SK-N-SH (cell line): ENCODE results near the gene TMEM88. TPM values are rescaled to one million over a fixed set of nuclear protein-coding genes. Genes with fewer than 3 reads are reported as not detected.

Experiments
- CTCF ChIA-PET: fragments of 300-600, 350-600 bp; formaldehyde crosslinking; extraction: SDS; loops from one replicate; lab custom pipeline; 2021; lab: Yijun Ruan, JAX
- POLR2A ChIA-PET: fragments of 350-600 bp; sonication (Branson Sonifier 250); formaldehyde crosslinking; extraction: SDS; loops from one replicate; lab custom pipeline; 2020; ENCODE audit warnings: antibody characterized with exemption, inconsistent platforms; lab: Yijun Ruan, JAX
- DNase-seq: peaks from one replicate; pipeline ENCODE4 v3.0.0; 2012
- H2AFZ ChIP-seq: fragments of 200-600 bp; sonication (generic); 2 replicates; pipeline ENCODE4 v1.8.1; 2016; ENCODE audit warnings: antibody characterized with exemption, mild to moderate bottlenecking, low read depth
- H3F3A ChIP-seq: fragments of 200-600 bp; sonication (generic); replicated peaks from 2 replicates; pipeline ENCODE3; 2016; ENCODE audit warnings: antibody characterized with exemption, mild to moderate bottlenecking; ENCODE audit not compliant: insufficient read depth
- H3K27ac ChIP-seq, 2 experiments: fragments of 200-500 bp in 1 of 2; fragments of 200-600 bp in 1 of 2; sonication (Bioruptor generic) in 1 of 2; sonication (generic), shearing (Covaris generic) in 1 of 2; 2 replicates each; pipeline versions ENCODE4 v1.5.1 to v1.6.1; 2014 to 2016; ENCODE audit warnings: low read depth in 2 of 2, inconsistent platforms in 1 of 2, low read length in 1 of 2, mild to moderate bottlenecking in 1 of 2, mixed read lengths in 1 of 2
- H3K27me3 ChIP-seq: fragments of 200-600 bp; sonication (generic), shearing (Covaris generic); 2 replicates; pipeline ENCODE4 v1.6.1; 2016; ENCODE audit warnings: mixed run types; ENCODE audit not compliant: insufficient read depth
- H3K36me3 ChIP-seq, 2 experiments: fragments of 200-500 bp in 1 of 2; fragments of 200-600 bp in 1 of 2; sonication (Bioruptor generic) in 1 of 2; sonication (generic) in 1 of 2; replicated peaks in 1 of 2; 2 replicates each; pipeline versions ENCODE3 to v1.5.1; 2014 to 2016; ENCODE audit warnings: low read length in 1 of 2, mild to moderate bottlenecking in 1 of 2; ENCODE audit not compliant: insufficient read depth in 2 of 2, control insufficient read depth in 1 of 2
- H3K4me1 ChIP-seq, 2 experiments: fragments of 200-500 bp in 1 of 2; fragments of 200-600 bp in 1 of 2; sonication (Bioruptor generic) in 1 of 2; sonication (generic), shearing (Covaris generic) in 1 of 2; 2 replicates each; pipeline versions ENCODE4 v1.5.1 to v1.6.1; 2014 to 2016; ENCODE audit warnings: low read depth in 1 of 2, low read length in 1 of 2, mixed run types in 1 of 2; ENCODE audit not compliant: insufficient read depth in 2 of 2, control insufficient read depth in 1 of 2
- H3K4me2 ChIP-seq: fragments of 200-600 bp; sonication (generic), shearing (Covaris generic); 2 replicates; pipeline ENCODE4 v1.6.1; 2017; ENCODE audit warnings: mixed run types
- H3K4me3 ChIP-seq, 2 experiments: fragments of 200-500 bp in 1 of 2; fragments of 200-600 bp in 1 of 2; sonication (Bioruptor generic) in 1 of 2; sonication (generic), shearing (Covaris generic) in 1 of 2; 2 replicates each; pipeline versions ENCODE4 v1.5.1 to v1.8.1; 2014 to 2016; ENCODE audit warnings: low read depth in 2 of 2, inconsistent platforms in 1 of 2, low read length in 1 of 2, mild to moderate bottlenecking in 1 of 2, mixed read lengths in 1 of 2, moderate library complexity in 1 of 2
- H3K79me2 ChIP-seq: fragments of 200-600 bp; sonication (generic); 2 replicates; pipeline ENCODE4 v1.8.1; 2017; ENCODE audit warnings: mild to moderate bottlenecking; ENCODE audit not compliant: insufficient read depth
- H3K9ac ChIP-seq: fragments of 200-600 bp; sonication (generic); 2 replicates; pipeline ENCODE4 v1.6.1; 2017; ENCODE audit warnings: mixed run types
- H3K9me2 ChIP-seq: fragments of 200-600 bp; sonication (generic); 2 replicates; pipeline ENCODE4 v1.6.1; 2017; ENCODE audit warnings: mixed run types
- H3K9me3 ChIP-seq: fragments of 200-600 bp; sonication (generic); 2 replicates; pipeline ENCODE4 v1.6.1; 2017; ENCODE audit warnings: mixed run types, mild to moderate bottlenecking, moderate library complexity
- H4K20me1 ChIP-seq: fragments of 200-600 bp; sonication (generic); 2 replicates; pipeline ENCODE4 v1.6.1; 2017; ENCODE audit warnings: mild to moderate bottlenecking, mixed run types; ENCODE audit not compliant: insufficient read depth
- CHD2 ChIP-seq: fragments of 150-350 bp; IDR thresholded peaks from 2 replicates; pipeline ENCODE4 v1.6.1; 2018; ENCODE audit warnings: low read length; ENCODE audit not compliant: partially characterized antibody
- EP300 ChIP-seq, 2 experiments: IDR thresholded peaks; 2 replicates each; pipeline versions ENCODE4 v1.4.0 to v1.6.1; 2012; ENCODE audit warnings: borderline replicate concordance in 1 of 2, low read depth in 1 of 2, low read length in 1 of 2
- EZH2phosphoT487 ChIP-seq: fragments of 200-600 bp; sonication (generic); IDR thresholded peaks from 2 replicates; pipeline ENCODE4 v1.6.1; 2017; ENCODE audit warnings: low read depth, mixed run types, mild to moderate bottlenecking, antibody characterized with exemption, moderate library complexity, borderline replicate concordance
- FOXM1 ChIP-seq: IDR thresholded peaks from 2 replicates; pipeline ENCODE4 v1.4.0; 2012; ENCODE audit warnings: low read depth, mild to moderate bottlenecking
- GABPA ChIP-seq: IDR thresholded peaks from 2 replicates; pipeline ENCODE4 v1.4.0; 2012; ENCODE audit warnings: low read depth, mild to moderate bottlenecking
- GATA2 ChIP-seq: sonication (generic); formaldehyde crosslinking; IDR thresholded peaks from 2 replicates; pipeline ENCODE4 v1.5.0; 2020; ENCODE audit warnings: mild to moderate bottlenecking, missing genetic modification reagents
- MXI1 ChIP-seq: IDR thresholded peaks from 2 replicates; pipeline ENCODE4 v1.6.1; 2012; ENCODE audit warnings: mild to moderate bottlenecking, low read depth, low read length, improper control_type of control experiment
- POLR2AphosphoS5 ChIP-seq: IDR thresholded peaks from 2 replicates; pipeline ENCODE4 v1.6.1; 2012; ENCODE audit warnings: low read depth, low read length
- RCOR1 ChIP-seq: fragments of 150-350 bp; IDR thresholded peaks from 2 replicates; pipeline ENCODE4 v1.6.1; 2017; ENCODE audit warnings: antibody characterized with exemption, low read length
- RFX5 ChIP-seq: IDR thresholded peaks from 2 replicates; pipeline ENCODE4 v1.6.1; 2012; ENCODE audit warnings: mild to moderate bottlenecking, improper control_type of control experiment, low read length
- RXRA ChIP-seq: IDR thresholded peaks from 2 replicates; pipeline ENCODE4 v1.4.0; 2012; ENCODE audit warnings: low read depth, mild to moderate bottlenecking, borderline replicate concordance
- TAF1 ChIP-seq: IDR thresholded peaks from 2 replicates; pipeline ENCODE4 v1.6.1; 2012; ENCODE audit warnings: low read depth, mild to moderate bottlenecking, low read length, moderate library complexity, borderline replicate concordance
- TCF12 ChIP-seq: IDR thresholded peaks from 2 replicates; pipeline ENCODE4 v1.4.0; 2012
- TEAD4 ChIP-seq: IDR thresholded peaks from 2 replicates; pipeline ENCODE4 v1.4.0; 2012; ENCODE audit warnings: mild to moderate bottlenecking, borderline replicate concordance; ENCODE audit not compliant: insufficient read depth
- USF2 ChIP-seq: fragments of 150-350 bp; IDR thresholded peaks from 2 replicates; pipeline ENCODE4 v1.6.1; 2017; ENCODE audit warnings: antibody characterized with exemption, low read length, low read depth, borderline replicate concordance
- YY1 ChIP-seq: IDR thresholded peaks from 2 replicates; pipeline ENCODE4 v1.4.0; 2012; ENCODE audit warnings: low read depth, mild to moderate bottlenecking
- WGBS: methylation state at CpG from one replicate; pipeline ENCODE4 v1.1.6; 2017; ENCODE audit warnings: low lambda C conversion rate; 5-methylcytosine and 5-hydroxymethylcytosine counted together
- polyA plus RNA-seq, 3 experiments: library from polyadenylated mRNA; depleted of rRNA; stranded (reverse); fragments of >200 nt; gene quantifications; 2 replicates each; pipeline ENCODE4 v1.2.3, GENCODE V29; 2012
- TF ChIP-seq, protein P1 (sequence below): IDR thresholded peaks from 2 replicates; pipeline ENCODE4; 2012
- TF ChIP-seq, protein P2 (sequence below): IDR thresholded peaks from 2 replicates; pipeline ENCODE4 v1.4.0; 2012; ENCODE audit warnings: low read depth, borderline replicate concordance

Gene TMEM88, protein sequence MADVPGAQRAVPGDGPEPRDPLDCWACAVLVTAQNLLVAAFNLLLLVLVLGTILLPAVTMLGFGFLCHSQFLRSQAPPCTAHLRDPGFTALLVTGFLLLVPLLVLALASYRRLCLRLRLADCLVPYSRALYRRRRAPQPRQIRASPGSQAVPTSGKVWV
- 0.83 and 1.2 TPM in 2 replicates for polyA plus RNA-seq (2012; rRNA removed)
- polyA plus RNA-seq (2012; cell fraction: cytosol; rRNA removed) = 0.18 and 0.53 TPM in 2 replicates
- 10.9 and 14.0 TPM in 2 replicates for polyA plus RNA-seq (2012; cell fraction: nucleus; rRNA removed)

DNA sequence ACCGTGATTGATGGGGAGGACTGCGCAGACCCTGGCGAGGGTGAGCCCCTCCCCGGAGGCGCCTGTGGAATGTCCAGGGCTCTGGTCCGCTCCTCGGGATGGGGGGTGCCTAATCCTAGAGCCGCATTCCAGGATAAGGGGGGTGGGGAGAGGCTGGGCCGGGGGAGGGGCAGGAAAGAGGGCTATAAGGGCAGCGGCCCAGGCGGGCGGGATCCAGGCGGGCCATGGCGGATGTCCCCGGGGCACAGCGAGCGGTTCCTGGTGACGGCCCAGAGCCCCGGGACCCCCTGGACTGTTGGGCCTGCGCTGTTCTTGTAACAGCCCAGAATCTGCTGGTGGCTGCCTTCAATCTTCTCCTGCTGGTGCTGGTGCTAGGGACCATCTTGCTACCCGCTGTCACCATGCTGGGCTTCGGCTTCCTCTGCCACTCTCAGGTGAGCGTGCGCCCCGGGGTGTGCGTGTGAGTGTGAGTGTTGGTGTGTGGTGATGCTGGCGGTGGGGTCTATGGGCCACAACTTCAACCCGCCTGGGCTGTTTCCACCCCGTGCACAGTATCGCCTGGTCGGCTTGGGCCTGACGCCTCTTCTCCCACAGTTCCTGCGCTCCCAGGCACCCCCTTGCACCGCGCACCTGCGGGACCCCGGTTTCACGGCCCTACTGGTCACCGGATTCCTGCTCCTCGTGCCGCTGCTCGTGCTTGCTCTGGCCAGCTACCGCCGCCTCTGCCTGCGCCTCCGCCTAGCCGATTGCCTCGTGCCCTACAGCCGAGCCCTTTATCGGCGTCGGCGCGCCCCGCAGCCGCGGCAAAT, at the start of gene TMEM88:
Gene TMEM88 (plus strand): TSS at position 216 of the 809 bp plus-strand sequence. CDS start 9 bp downstream, at position 225.
- Histone ChIP-seq H3K4me1 (peaks cover 23 to 46% of the 10 kb centered on the region in 2 experiments; a peak in 3 of 4 replicates), H4K20me1 (peaks cover 22% of the 10 kb centered on the region), H2AFZ (no peak within 1 kb of the TSS), H3K36me3 (peaks cover 29 to 50% of the 10 kb centered on the region in 2 experiments), H3F3A (peaks cover 31% of the 10 kb centered on the region), H3K4me3 (peak within 1 kb of the TSS; percentile 72 to 77; a peak in 2 of 4 replicates), H3K79me2 (peaks cover 17% of the 10 kb centered on the region; the same call in 1 of the 2 replicates), H3K27ac (peak within 1 kb of the TSS; percentile 93 to 100), H3K4me2 (peak within 1 kb of the TSS; percentile 91), H3K9ac (peak within 1 kb of the TSS; percentile 79; the same call in 1 of the 2 replicates), H3K27me3 (no peaks in the 10 kb centered on the region), H3K9me2 (no peaks in the 10 kb centered on the region), H3K9me3 (no peaks in the 10 kb centered on the region)
- CTCF ChIA-PET = interaction anchor here (1.3 to 3.1 kb wide), 5 partner anchors 10 to 43 kb away, joined by 3 to 32 read pairs (median 3); partner anchors contain the start of gene KDM6B
- 94% methylated on average over 48 of the region's 57 CpGs for WGBS
- no peak for DNase-seq
- no peak for TF ChIP-seq POLR2AphosphoS5
- TF ChIP-seq, protein P1, sequence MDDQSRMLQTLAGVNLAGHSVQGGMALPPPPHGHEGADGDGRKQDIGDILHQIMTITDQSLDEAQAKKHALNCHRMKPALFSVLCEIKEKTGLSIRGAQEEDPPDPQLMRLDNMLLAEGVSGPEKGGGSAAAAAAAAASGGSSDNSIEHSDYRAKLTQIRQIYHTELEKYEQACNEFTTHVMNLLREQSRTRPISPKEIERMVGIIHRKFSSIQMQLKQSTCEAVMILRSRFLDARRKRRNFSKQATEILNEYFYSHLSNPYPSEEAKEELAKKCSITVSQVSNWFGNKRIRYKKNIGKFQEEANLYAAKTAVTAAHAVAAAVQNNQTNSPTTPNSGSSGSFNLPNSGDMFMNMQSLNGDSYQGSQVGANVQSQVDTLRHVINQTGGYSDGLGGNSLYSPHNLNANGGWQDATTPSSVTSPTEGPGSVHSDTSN = 0 out of 2 replicates have a peak, but pooled peaks have one; percentile 9
- POLR2A ChIA-PET = no interaction called here

DNA sequence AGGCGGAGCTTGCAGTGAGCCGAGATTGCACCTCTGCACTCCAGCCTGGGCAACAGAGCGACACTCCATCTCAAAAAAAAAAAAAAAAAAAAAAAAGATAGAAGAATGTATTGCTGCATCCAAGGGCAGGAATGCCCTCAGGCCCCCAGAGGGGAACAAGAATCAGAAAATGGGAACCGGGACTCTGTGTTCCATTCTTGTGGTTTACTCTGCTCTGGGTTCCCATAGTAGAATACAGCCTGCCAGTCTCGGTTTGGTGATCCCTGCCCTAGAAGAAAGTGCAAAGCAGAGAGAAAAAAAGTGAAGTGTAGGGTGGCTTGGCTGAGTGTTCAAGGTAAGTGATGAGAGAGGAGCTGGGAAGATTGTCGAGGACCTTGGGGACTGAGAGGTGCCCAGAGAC, 48.3 kb upstream of the TMEM88 start:
- no peaks in the 10 kb centered on the region; the same call in 1 of the 2 replicates for H3K27me3 ChIP-seq
- no peak overlapping the region for H3K27ac ChIP-seq
- no peak for TF ChIP-seq TCF12
- no peak for TF ChIP-seq EP300 (IDR thresholded peaks at IDR 0.05; ENCODE audit: borderline replicate concordance in 1 of 2, low read depth in 1 of 2, low read length in 1 of 2)
- no peak for TF ChIP-seq CHD2
- no peak for TF ChIP-seq GABPA
- TF ChIP-seq TAF1 = no peak
- TF ChIP-seq FOXM1 = no peak
- TF ChIP-seq EZH2phosphoT487 = no peak
- no peak for TF ChIP-seq USF2
- TF ChIP-seq POLR2AphosphoS5 = no peak
- no peak for TF ChIP-seq RFX5
- no peak for TF ChIP-seq GATA2 (CRISPR knock-in tag)
- TF ChIP-seq MXI1 = no peak
- TF ChIP-seq, protein P1 = no peak
- no peak for TF ChIP-seq RXRA
- no peak for TF ChIP-seq RCOR1
- TF ChIP-seq, protein P2, sequence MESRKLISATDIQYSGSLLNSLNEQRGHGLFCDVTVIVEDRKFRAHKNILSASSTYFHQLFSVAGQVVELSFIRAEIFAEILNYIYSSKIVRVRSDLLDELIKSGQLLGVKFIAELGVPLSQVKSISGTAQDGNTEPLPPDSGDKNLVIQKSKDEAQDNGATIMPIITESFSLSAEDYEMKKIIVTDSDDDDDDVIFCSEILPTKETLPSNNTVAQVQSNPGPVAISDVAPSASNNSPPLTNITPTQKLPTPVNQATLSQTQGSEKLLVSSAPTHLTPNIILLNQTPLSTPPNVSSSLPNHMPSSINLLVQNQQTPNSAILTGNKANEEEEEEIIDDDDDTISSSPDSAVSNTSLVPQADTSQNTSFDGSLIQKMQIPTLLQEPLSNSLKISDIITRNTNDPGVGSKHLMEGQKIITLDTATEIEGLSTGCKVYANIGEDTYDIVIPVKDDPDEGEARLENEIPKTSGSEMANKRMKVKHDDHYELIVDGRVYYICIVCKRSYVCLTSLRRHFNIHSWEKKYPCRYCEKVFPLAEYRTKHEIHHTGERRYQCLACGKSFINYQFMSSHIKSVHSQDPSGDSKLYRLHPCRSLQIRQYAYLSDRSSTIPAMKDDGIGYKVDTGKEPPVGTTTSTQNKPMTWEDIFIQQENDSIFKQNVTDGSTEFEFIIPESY = no peak
- TF ChIP-seq YY1 = no peak
- TF ChIP-seq TEAD4 = no peak
- no peaks in the 10 kb centered on the region for H3K9me3 ChIP-seq
- ChIA-PET CTCF (interaction anchor here (0.7 to 1.1 kb wide), 2 partner anchors 16 to 63 kb away, joined by 3 read pairs; no protein-coding TSS in a partner anchor), POLR2A (no interaction called here)
- WGBS = 73% methylated on average over 6 of the region's 6 CpGs
- H3K9ac ChIP-seq = no peak overlapping the region
- H2AFZ ChIP-seq = no peak overlapping the region
- DNase-seq = no peak
- no peaks in the 10 kb centered on the region for H3K36me3 ChIP-seq
- no peaks in the 10 kb centered on the region for H3K9me2 ChIP-seq
- H3K4me2 ChIP-seq = no peak overlapping the region
- no peaks in the 10 kb centered on the region for H3F3A ChIP-seq
- H3K4me3 ChIP-seq = no peak overlapping the region
- H3K4me1 ChIP-seq = no peaks in the 10 kb centered on the region
- no peaks in the 10 kb centered on the region for H3K79me2 ChIP-seq
- H4K20me1 ChIP-seq = no peaks in the 10 kb centered on the region
